Stimulated activated CD4-positive, alpha-beta T cell treated with anti-CD3 and anti-CD28 coated beads, Interleukin-2, amount 100 ng/mL, for 4 hours (primary cell): ENCODE results near the gene GATAD2A.

ENCODE experiments used
- DNase-seq: peaks from one replicate; pipeline ENCODE4 v3.0.0-alpha.2; 2020; ENCODE audit warnings: low read depth

The GATAD2A gene

GRCh38 chr19:19544257-19544953, 138.9 kb downstream of the GATAD2A start:
- DNase-seq, result no peak

- no peak for DNase-seq
Observed at GRCh38 chr19:19544954-19545591, 139.6 kb downstream of the GATAD2A start.

GRCh38 chr19:19545707-19546106, 140.2 kb downstream of the GATAD2A start:
- no peak for DNase-seq

- DNase-seq, result no peak
Observed at GRCh38 chr19:19546751-19547162, 141.3 kb downstream of the GATAD2A start.

- DNase-seq, result no peak
Observed at GRCh38 chr19:19547674-19548336, 142.3 kb downstream of the GATAD2A start.

- DNase-seq, result no peak
Observed at GRCh38 chr19:19548915-19549759, 143.7 kb downstream of the GATAD2A start.

GRCh38 chr19:19549804-19550464, 144.5 kb downstream of the GATAD2A start:
- no peak for DNase-seq

- no peak for DNase-seq
Observed at GRCh38 chr19:19550485-19550929, 145.0 kb downstream of the GATAD2A start.

- DNase-seq, result no peak
Observed at GRCh38 chr19:19550972-19551852, 145.7 kb downstream of the GATAD2A start.

GRCh38 chr19:19551853-19552192, 146.3 kb downstream of the GATAD2A start:
- DNase-seq, result no peak

GRCh38 chr19:19552798-19553197, 147.3 kb downstream of the GATAD2A start:
- DNase-seq, result no peak

GRCh38 chr19:19553670-19554069, 148.2 kb downstream of the GATAD2A start:
- no peak for DNase-seq

GRCh38 chr19:19554074-19555023, 148.9 kb downstream of the GATAD2A start:
- peak; percentile 41 for DNase-seq

GRCh38 chr19:19558055-19558454, 152.6 kb downstream of the GATAD2A start:
- no peak for DNase-seq
